Measurements from ENCODE around the gene TUBG1. TPM values are rescaled to one million over a fixed set of nuclear protein-coding genes. Genes with fewer than 3 reads are reported as not detected.

TUBG1 gene
- total and polyA plus RNA-seq, 2 of the 4 experiments (the other 2 are of a cell fraction): 38.9 to 94.5 TPM

GRCh38 chr17:42647778-42648177 lies 38.3 kb downstream of the TUBG1 start:
- ChIA-PET CTCF (interaction anchor here (0.6 kb wide), 1 partner anchor 106 kb away, joined by 3 read pairs; no protein-coding TSS in a partner anchor), POLR2A (ENCODE audit: unreplicated experiment) (interaction anchor here (0.6 kb wide), 1 partner anchor 156 kb away, joined by 6 read pairs; no protein-coding TSS in a partner anchor)
- no peak for ATAC-seq (ENCODE audit: low read depth)
- Histone ChIP-seq H3K23ac (ENCODE audit: low read depth, low read length) (peak overlapping the region; percentile 56), H2BK5ac (ENCODE audit: low read depth, low read length, poor library complexity, severe bottlenecking) (no peak overlapping the region), H3K9me1 (ENCODE audit: insufficient read depth, low read length) (no peaks in the 10 kb centered on the region; the same call in 1 of the 2 replicates), H4K20me1 (ENCODE audit: insufficient read depth, low read length) (no peaks in the 10 kb centered on the region), H3K27me3 (ENCODE audit: control insufficient read depth, insufficient read depth, low read length) (peaks cover 33% of the 10 kb centered on the region), H3K79me1 (ENCODE audit: low read depth in 1 of 2, low read length in 2 of 2) (no peaks in the 10 kb centered on the region), H3K27ac (ENCODE audit: insufficient read depth, low read length) (no peak overlapping the region), H3K4ac (ENCODE audit: low read depth, low read length) (no peak overlapping the region), H3K4me2 (ENCODE audit: low read depth, low read length) (no peak overlapping the region), H4K5ac (ENCODE audit: low read depth, low read length) (no peak overlapping the region), H2BK15ac (ENCODE audit: low read depth, low read length) (no peak overlapping the region), H2BK20ac (ENCODE audit: low read depth, low read length) (no peak overlapping the region), H4K91ac (ENCODE audit: insufficient read depth, low read depth, low read length) (no peak overlapping the region), H3K9me3 (ENCODE audit: control insufficient read depth, insufficient read depth, low read length) (no peaks in the 10 kb centered on the region), H3K9ac (ENCODE audit: low read depth, low read length) (no peak overlapping the region), H3K14ac (replicated peaks; ENCODE audit: low read depth, low read length) (no peak overlapping the region), H3K36me3 (ENCODE audit: control insufficient read depth, insufficient read depth, low read length) (no peaks in the 10 kb centered on the region), H2BK120ac (ENCODE audit: low read depth, low read length) (no peak overlapping the region), H3K4me3 (ENCODE audit: insufficient read depth, low read depth, low read length) (no peak overlapping the region), H2AFZ (replicated peaks; ENCODE audit: low read length, poor library complexity) (no peak overlapping the region), H3K4me1 (ENCODE audit: control insufficient read depth, insufficient read depth, low read length) (no peaks in the 10 kb centered on the region), H2AK9ac (replicated peaks; ENCODE audit: low read depth, low read length, poor library complexity) (no peak overlapping the region), H4K8ac (ENCODE audit: low read depth in 2 of 2, low read length in 2 of 2) (no peak overlapping the region), H3K56ac (ENCODE audit: extremely low read depth, insufficient read depth, low read length) (no peak overlapping the region), H2AK5ac (ENCODE audit: low read depth, low read length) (no peak overlapping the region), H3K18ac (ENCODE audit: low read depth, low read length) (no peak overlapping the region)
- 81% methylated on average over 3 of the region's 5 CpGs; no CpG with 5 or more reads in 1 of the 2 experiments for WGBS, 2 experiments (ENCODE audit: extremely low coverage in 2 of 2, insufficient read length in 1 of 2)
- in situ Hi-C loops (cut with MboI; ENCODE audit: low sequenced_read_pairs): no loop called here
- TF ChIP-seq RFX5 (IDR thresholded peaks at IDR 0.05; ENCODE audit: low read depth, low read length) (no peak), RAD21 (IDR thresholded peaks at IDR 0.05; ENCODE audit: low read length) (no peak), POLR2A (IDR thresholded peaks at IDR 0.05; ENCODE audit: low read depth, low read length) (no peak), FOS (IDR thresholded peaks at IDR 0.05; ENCODE audit: low read depth, low read length) (no peak), CHD1 (IDR thresholded peaks at IDR 0.05; ENCODE audit: low read depth, low read length) (no peak), USF2 (IDR thresholded peaks at IDR 0.05; ENCODE audit: low read depth, low read length) (no peak), SMC3 (IDR thresholded peaks at IDR 0.05; ENCODE audit: low read depth, low read length) (no peak), MAFK (IDR thresholded peaks at IDR 0.05; ENCODE audit: low read depth, low read length) (no peak), MXI1 (IDR thresholded peaks at IDR 0.05; ENCODE audit: borderline replicate concordance, low read depth, low read length) (no peak), MAZ (IDR thresholded peaks at IDR 0.05; ENCODE audit: borderline replicate concordance, low read depth, low read length) (no peak), NFE2L2 (IDR thresholded peaks at IDR 0.05; ENCODE audit: low read depth, low read length) (no peak)
- TF ChIP-seq, protein P1, sequence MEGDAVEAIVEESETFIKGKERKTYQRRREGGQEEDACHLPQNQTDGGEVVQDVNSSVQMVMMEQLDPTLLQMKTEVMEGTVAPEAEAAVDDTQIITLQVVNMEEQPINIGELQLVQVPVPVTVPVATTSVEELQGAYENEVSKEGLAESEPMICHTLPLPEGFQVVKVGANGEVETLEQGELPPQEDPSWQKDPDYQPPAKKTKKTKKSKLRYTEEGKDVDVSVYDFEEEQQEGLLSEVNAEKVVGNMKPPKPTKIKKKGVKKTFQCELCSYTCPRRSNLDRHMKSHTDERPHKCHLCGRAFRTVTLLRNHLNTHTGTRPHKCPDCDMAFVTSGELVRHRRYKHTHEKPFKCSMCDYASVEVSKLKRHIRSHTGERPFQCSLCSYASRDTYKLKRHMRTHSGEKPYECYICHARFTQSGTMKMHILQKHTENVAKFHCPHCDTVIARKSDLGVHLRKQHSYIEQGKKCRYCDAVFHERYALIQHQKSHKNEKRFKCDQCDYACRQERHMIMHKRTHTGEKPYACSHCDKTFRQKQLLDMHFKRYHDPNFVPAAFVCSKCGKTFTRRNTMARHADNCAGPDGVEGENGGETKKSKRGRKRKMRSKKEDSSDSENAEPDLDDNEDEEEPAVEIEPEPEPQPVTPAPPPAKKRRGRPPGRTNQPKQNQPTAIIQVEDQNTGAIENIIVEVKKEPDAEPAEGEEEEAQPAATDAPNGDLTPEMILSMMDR (conservative IDR thresholded peaks at IDR 0.05; ENCODE audit: low read depth, low read length): no peak
- intact Hi-C loops (cut with micrococcal nuclease): no loop called here
- DNase-seq: no peak
- no TSS peak for BruUV-seq (replicated peaks)
- dilution Hi-C loops (cut with HindIII; ENCODE audit: low sequenced_read_pairs, unreplicated experiment): no loop called here
